ENCODE data around the gene GAB2.

DNA sequence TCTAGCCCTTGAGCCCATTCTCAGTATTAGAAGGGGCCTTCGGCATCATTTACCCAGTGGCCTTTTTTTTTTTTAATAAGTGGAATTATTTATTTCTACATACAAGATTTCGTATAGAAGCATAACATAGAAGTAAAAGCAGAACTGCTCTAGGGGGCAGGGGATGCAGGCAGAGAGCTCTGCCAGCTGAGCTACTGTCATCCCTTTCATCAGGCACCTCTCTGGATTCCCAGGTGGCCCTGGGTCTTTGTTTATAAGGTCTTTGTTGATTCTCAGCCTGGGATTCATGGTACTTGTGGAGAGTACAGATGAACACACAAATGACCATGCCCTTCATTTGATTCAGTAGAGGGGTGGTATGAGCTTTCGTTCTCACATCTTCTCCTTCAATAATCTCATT is 66.4 kb downstream of the GAB2 start:
- TF ChIP-seq, protein P1, sequence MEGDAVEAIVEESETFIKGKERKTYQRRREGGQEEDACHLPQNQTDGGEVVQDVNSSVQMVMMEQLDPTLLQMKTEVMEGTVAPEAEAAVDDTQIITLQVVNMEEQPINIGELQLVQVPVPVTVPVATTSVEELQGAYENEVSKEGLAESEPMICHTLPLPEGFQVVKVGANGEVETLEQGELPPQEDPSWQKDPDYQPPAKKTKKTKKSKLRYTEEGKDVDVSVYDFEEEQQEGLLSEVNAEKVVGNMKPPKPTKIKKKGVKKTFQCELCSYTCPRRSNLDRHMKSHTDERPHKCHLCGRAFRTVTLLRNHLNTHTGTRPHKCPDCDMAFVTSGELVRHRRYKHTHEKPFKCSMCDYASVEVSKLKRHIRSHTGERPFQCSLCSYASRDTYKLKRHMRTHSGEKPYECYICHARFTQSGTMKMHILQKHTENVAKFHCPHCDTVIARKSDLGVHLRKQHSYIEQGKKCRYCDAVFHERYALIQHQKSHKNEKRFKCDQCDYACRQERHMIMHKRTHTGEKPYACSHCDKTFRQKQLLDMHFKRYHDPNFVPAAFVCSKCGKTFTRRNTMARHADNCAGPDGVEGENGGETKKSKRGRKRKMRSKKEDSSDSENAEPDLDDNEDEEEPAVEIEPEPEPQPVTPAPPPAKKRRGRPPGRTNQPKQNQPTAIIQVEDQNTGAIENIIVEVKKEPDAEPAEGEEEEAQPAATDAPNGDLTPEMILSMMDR (IDR thresholded peaks at IDR 0.05), result no peak
- TF ChIP-seq EZH2 (IDR thresholded peaks at IDR 0.05; ENCODE audit: borderline replicate concordance, insufficient read depth, low read depth, low read length, poor library complexity, severe bottlenecking), result no peak
